Right renal cortex interstitium (tissue), 3 donors: ENCODE measurements around the gene PDZRN3. TPM values are rescaled to one million over a fixed set of nuclear protein-coding genes. Genes with fewer than 3 reads are reported as not detected.

Source experiments
- DNase-seq, 3 donors: peaks; one replicate each; pipeline ENCODE4 v3.0.0-alpha.2; 2013; ENCODE audit warnings: low read depth in 3 of 3, low spot score in 2 of 3
- polyA plus RNA-seq, 3 donors: library from polyadenylated mRNA; unstranded; fragments of 120-200 nt; gene quantifications; one replicate each; pipeline ENCODE4 v1.2.1, GENCODE V29; 2013; ENCODE audit not compliant: insufficient read length in 3 of 3

The PDZRN3 gene
- polyA plus RNA-seq, 3 donors = 40.3 to 48.8 (median 43.8) TPM

DNA sequence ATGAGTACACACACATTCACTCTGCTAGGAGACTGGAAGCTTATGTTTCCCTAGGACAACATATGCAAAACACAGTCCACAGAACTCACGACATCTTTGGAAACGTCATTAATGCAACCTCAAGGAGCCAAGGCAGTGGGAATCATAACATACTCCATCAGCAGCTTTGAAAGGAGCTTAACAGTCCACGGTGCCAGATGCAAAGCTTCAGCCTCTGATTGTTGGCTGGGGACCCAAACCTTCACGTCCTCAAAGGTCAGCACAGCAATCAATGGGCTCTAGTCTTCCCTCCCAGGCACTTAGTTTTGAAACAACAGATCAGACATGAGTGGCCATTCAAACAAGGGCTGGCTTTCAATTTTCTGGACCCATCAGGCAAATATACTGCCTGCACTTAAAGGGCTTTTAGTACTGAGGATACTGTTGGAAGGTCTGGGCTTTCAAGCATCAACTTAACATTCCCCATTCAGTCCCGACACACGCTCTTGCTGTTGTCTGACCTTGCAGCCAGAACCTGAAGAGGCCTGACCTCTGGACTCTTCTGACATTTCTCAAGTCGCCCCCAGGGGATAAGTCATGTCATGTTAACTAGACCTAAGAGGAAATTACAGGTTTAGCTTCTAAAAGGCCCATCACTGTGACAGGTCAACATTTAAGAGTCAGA lies 223.0 kb downstream of the PDZRN3 start:
- peak in 1 of 3 donors; percentile 58 for DNase-seq

DNA sequence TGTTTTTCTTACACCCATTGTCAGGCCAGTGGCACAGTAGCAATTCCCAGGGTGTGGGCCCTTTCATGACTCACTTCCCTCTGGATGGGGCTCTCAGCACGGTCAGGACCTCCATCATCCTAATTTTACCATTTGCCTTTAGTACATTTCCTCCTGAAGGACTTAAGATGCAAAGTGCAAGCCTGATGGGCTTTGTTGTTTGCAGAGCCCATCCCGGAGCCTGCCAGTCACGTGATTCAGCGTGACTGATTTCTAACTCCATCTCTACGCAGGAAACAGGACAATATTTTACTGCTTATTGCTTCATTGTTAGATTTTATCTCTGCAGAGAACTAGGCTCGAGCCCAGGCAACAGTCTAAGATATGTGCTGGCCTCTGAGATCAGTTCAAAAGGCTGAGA lies 223.7 kb downstream of the PDZRN3 start:
- no peak for DNase-seq

DNA sequence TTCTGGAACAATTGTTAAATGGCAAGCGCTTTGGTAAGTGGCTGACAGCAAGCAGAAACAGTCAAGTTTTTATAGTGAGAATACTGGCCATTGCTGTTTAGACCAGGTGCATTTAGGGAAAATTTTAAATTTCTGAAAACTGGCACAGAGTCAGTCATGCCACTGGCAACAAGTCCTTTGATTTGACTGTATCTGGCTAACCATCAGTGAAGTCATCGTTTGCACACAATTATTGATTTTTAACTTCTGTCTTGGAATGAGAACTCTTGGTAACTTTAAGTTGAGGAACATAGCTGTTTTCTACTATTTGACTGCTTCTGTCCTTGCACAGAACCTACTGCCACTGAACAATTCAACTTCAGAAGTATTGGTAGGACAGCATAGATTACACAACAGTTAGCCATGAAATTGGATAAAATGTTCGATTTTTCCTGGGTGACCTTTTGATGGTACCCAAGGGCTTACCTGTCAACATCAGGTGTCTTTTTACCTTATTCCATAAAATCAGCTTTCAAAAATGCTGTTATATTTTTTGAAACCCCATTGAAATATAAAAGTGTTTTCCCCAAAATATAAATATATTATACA lies 225.0 kb downstream of the PDZRN3 start:
- no peak for DNase-seq

DNA sequence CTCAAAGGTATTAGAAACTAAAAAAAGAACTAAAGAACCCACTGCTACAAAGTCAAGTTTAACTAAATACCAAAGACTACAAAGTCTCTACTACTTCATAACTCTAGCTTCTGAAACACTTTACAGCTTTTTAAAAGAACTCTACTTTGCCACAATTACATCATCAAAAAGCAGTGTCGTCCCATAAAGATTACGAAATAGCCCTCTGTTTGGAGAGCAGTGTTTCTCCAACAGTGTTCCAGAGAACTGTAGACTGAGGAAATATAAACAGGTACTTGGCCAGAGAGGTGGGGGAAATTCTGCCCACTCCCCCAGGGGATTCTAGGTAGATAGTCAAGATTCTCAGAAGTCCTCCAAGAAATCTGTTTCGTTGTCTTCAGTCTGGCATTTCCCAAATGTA lies 225.6 kb downstream of the PDZRN3 start:
- no peak for DNase-seq

- no peak for DNase-seq
Measured at GRCh38 chr3:73398084-73398483, 226.7 kb downstream of the PDZRN3 start.

- DNase-seq = no peak
Measured at GRCh38 chr3:73394240-73394639, 230.5 kb downstream of the PDZRN3 start.

DNA sequence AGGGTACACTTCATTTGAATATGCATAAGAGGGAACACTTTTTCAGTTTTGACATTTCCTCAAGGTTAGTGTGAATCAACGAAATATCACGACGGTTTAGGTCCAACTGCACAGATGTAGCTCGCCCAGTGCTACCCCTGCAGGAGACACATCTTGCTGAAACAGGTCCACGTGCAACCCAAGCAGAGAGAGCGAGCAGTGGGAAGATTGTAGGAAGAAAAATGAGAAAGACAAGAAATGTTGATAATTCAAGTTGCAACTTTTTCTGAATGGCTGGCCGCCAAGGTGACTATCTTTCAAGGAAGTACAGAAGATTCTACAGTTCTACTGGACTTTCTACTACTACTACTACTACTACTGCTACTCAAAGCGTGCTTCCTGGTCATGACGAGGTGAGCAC lies 231.7 kb downstream of the PDZRN3 start:
- no peak for DNase-seq

- DNase-seq = no peak
Measured at GRCh38 chr3:73391984-73392383, 232.8 kb downstream of the PDZRN3 start.

DNA sequence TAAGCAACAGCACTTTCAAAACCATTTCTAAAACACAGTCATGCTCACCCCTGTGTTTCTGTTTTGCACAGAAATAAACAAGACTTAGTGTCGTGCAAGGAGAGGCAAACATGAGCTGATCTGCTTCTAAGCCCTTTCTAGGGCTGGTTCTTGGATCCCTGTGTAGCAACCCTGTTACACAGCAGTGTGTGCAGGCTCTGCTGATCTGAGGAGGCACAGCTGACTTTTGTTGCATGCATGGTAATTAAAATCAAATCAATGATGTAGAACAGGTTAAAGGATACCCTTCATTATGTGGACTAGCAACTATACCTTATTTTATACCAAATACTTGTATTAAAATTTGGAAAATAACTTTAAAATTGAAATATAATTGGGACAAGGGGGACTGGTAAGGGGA lies 234.8 kb downstream of the PDZRN3 start:
- DNase-seq = no peak

GRCh38 chr3:73389117-73389813 lies 235.5 kb downstream of the PDZRN3 start:
- no peak for DNase-seq

DNA sequence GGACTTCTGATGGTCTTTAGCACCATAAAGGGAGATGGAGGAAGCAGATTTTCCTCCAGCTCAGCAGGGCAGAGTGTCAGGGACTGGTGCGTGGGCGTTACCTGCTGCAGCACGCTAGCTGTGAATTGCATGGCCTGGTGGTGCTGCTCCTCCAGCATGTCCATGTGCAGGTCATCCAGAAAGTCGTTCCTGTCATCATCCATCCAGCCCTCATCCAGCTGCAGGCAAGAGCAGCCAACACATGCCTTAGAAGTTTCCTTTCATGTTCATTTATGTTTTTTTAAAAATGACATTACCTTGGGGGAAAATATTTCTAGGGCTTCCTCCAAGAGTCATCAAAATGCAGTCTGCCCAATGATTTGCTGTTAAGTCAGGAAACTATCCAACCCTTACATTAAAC lies 239.2 kb downstream of the PDZRN3 start:
- no peak for DNase-seq

- DNase-seq = no peak
Measured at GRCh38 chr3:73384091-73384906, 240.4 kb downstream of the PDZRN3 start.

DNA sequence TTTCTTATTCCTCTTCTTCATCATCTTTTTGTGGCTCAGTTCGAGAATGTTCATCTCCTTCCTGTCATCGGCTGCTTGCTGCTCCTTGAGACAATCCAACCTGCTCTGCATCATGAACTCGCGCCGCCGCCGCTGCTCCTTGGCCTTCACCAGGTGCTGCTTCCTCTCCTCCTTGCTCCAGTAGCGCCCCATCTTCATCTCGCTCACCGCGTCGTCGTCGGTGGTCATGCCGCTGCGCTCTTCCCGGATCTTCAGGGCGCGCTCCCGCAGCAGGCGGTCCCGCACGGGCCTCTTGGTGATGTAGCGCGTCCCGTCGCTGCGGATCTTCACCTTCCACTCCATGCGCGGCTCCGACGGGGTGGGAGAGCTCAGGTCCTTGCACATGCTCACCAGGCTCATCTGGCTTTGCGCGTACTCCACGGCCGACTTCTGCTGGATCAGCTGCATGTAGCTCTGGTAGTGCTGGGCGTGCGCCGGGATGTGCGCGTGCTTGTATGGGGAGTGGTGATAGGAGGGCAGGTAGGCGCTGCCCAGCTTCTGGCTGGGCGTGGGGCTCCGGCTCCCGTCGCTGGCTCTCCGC lies 241.2 kb downstream of the PDZRN3 start:
- no peak for DNase-seq

GRCh38 chr3:73381551-73381950 lies 243.2 kb downstream of the PDZRN3 start:
- no peak for DNase-seq

DNA sequence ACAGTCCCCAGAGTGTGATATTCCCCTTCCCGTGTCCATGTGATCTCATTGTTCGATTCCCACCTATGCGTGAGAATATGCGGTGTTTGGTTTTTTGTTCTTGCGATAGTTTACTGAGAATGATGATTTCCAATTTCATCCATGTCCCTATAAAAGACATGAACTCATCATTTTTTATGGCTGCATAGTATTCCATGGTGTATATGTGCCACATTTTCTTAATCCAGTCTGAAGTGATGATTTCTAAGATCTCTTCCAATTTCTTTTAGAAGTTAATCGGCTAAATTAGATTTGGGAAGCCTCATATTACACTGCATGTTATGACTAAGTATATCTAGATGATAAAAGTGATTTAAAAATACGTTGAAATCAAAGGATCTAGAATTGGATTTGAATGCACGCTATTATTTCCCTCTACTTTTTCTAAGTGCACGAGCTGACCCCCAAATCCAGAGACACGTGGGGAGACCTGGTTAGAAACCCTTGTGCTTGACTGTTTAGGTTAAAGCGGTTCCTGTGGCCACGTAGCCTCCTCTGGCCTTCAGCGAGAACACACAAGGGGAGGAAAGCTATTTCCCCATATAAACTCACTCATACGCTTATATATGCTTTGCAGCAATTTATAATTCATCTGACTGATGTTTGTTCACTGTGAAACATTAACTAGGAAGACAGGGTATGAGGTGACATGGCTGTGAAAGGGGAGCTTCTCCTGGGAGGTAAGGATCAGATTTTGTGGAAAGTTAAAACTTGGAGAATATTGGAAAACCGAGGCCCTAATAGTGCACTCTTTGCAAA lies 243.8 kb downstream of the PDZRN3 start:
- no peak for DNase-seq

- DNase-seq = no peak
Measured at GRCh38 chr3:73379465-73379864, 245.3 kb downstream of the PDZRN3 start.

DNA sequence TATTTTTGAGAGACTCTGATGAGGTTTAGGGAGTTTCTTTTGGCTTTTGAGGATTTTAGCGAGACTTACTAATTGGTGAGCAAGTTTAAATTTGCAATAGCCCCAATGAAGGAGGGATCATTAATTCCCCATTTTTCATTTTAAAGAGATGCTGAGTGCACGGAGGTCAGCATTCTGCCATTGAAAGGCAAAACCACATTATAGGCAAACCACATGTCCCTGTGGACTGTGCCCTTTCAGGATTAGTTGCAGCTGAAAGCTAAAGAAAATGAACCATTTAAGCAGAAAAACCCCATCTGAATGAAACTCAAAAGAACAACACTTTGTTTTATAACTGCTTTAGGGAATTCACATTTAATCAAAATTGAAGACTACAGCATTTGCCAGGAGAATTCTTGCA lies 246.5 kb downstream of the PDZRN3 start:
- no peak for DNase-seq

DNA sequence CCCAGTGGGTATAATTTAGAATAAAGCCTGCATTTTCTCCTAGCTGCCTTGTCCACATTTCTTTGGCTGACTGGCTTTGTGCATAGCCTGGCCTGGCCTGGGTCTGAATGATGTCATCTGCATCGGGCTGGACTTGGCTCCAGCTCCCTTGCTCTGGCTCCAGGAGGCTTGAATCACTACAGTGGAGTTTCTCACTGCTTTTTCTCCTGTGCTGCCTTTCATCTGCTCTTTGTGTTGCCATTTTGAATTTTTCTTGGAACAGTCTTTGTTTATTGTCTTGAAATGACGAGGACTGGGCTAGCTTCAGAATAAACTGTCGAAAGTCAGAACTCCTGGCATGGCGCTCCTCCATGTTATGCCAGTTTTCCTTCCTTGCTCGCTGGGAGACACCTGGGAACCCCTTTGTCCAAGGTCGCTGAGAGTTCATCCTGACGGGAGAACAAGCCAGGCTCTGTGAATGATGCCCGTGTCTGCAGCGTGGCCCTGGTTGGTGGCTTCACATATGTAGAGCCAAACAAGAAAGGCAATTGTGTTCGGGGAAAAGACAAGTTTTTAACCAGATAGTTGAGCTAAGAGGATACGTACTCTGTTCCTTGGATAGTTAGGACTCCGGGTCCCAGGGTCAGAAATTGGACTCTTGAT lies 258.9 kb downstream of the PDZRN3 start:
- no peak for DNase-seq

DNA sequence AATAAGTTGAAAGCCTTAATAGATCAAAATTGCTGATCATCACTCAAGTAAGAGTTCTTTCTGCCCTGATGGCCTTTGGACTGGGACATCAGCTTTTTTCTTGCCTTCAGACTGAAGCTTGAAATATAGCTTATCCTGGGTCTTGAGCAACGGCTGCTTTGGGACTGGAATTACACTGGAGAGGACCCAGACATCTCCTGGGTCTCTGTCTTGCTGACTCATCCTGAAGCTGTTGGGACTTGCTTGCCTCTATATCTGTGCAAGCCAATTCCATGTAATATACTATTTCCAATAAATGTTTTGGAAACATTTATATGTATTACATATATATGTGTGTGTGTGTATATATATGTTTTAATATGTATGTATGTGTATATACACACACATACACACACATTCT lies 260.2 kb downstream of the PDZRN3 start:
- no peak for DNase-seq

GRCh38 chr3:73363093-73363492 lies 261.6 kb downstream of the PDZRN3 start:
- no peak for DNase-seq
